WI38 (cell line): ENCODE results near the gene PI4KA.

Source experiments
- H3K4me3 ChIP-seq: 2 replicates; pipeline ENCODE4 v1.5.1; 2011; ENCODE audit warnings: low read depth, mild to moderate bottlenecking, control low read depth, low read length
- TF ChIP-seq, protein P1 (sequence below): IDR thresholded peaks from 2 replicates; pipeline ENCODE4 v1.5.1; 2012; ENCODE audit warnings: low read depth, mild to moderate bottlenecking, control low read depth, low read length

The PI4KA gene

DNA sequence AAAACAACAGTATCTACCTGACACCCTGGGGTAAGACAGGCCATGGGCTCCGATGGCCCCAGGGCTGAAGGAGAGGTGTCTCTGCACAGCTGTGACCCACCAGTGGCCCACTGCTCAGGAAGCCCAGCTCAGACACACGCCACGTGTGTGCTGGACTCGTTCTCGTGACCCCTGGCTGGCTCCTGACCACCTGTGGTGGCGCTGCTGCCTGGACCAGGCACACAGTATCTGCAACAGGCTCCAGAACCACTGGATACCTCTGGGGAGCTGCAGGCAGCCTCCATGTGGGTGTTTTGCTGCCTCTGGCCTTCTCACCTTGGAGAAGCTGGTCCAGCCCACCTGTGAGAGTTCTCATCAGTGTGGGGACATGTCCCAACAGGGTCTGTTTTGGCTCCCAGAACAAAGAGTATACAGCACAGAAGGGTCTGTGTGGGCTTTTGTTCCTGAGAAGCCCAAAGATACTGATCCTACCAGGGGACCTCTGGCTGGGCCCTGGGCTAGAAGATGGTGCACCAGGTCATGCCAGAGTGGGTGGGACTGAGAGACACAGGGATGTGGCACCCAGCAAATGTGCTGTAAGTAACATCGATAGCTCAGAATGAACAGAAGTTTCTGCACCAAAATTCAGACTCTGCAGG, 106.4 kb downstream of the PI4KA start:
- TF ChIP-seq, protein P1, sequence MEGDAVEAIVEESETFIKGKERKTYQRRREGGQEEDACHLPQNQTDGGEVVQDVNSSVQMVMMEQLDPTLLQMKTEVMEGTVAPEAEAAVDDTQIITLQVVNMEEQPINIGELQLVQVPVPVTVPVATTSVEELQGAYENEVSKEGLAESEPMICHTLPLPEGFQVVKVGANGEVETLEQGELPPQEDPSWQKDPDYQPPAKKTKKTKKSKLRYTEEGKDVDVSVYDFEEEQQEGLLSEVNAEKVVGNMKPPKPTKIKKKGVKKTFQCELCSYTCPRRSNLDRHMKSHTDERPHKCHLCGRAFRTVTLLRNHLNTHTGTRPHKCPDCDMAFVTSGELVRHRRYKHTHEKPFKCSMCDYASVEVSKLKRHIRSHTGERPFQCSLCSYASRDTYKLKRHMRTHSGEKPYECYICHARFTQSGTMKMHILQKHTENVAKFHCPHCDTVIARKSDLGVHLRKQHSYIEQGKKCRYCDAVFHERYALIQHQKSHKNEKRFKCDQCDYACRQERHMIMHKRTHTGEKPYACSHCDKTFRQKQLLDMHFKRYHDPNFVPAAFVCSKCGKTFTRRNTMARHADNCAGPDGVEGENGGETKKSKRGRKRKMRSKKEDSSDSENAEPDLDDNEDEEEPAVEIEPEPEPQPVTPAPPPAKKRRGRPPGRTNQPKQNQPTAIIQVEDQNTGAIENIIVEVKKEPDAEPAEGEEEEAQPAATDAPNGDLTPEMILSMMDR: no peak
- H3K4me3 ChIP-seq: no peak overlapping the region

- no peak overlapping the region for H3K4me3 ChIP-seq
- TF ChIP-seq, protein P1: no peak
These were observed 107.3 kb downstream of the PI4KA start for GRCh38 chr22:20751185-20751851.

DNA sequence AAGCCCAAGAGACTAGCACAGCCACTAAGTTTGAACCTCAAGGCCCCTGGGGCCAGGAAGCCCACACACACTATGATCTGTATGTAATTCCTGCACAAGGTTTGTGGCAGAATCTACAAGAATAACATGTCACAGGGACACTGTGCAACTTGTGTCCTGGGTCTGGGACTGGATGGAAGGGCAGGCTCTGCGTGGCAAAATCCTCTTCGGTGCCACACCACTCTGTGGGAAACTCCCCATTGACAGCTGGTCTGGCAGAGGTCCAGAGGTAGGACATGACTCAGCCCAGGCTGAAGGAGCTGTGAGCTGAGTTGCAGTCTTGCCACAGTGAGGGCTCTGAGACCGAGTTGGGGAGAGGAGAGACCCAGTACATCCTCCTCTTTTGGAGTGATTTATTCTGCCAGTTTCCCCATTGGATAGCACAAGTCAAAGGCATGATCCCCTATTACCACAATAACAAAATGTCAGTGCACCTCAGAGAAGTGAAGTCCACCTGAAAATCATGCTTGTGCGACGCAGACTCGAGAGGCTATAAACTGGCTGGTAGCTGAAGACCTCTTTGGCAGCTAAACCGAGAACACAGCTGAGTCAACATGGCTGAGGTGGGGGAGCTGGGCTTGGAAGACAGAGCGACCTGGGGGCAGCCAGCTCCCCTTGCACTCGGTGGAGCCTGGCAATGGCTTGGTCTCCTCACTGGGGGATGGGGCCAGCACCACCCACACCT, 108.0 kb downstream of the PI4KA start:
- TF ChIP-seq, protein P1: no peak

GRCh38 chr22:20749453-20749852, 109.2 kb downstream of the PI4KA start:
- H3K4me3 ChIP-seq: no peak overlapping the region
- TF ChIP-seq, protein P1: no peak

More for the DNA sequence above, 108.0 kb downstream of the PI4KA start:
- H3K4me3 ChIP-seq: no peak overlapping the region

DNA sequence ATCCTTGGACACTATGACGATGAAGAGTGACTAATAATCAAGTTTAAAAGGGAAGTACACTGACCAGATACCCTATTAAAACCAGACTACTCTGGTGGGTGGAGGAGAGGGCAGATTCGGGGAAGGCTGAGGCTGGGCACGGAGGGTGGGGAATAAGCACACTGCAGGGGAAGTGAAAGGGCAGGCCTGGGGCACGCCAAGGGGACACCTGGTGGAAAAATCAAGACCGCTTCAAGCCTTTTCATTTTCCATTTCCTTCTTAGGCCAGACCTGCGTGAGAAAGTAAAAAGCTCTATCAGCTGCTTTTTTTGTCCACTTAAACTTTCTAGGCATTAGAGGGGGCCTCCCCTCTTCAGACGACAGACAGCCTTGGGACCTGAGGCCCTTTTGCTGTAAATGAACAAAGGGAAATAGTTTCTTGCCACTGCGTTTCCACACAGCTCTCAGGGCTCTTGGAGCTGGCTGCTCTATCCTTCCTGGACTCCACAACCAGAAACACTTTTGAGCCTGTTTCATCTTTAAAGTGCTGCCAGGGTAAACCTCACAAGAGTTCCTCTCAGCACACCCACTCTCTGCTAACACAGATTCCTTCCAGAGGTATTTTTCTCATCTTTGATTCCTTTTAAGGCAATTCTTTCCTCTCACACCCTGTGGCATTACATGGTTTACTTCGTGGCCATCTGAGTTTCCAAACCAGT, 109.7 kb downstream of the PI4KA start:
- no peak overlapping the region for H3K4me3 ChIP-seq
- TF ChIP-seq, protein P1: no peak

- TF ChIP-seq, protein P1: no peak
- H3K4me3 ChIP-seq: no peak overlapping the region
These were observed 110.5 kb downstream of the PI4KA start for GRCh38 chr22:20748082-20748481.
